NCI-H82 treated with DMSO at 0.1 percent for 48 hours (cell line): ENCODE data around the gene STX12.
"Not testable (repeated sequence)": the region's sequence is repeated elsewhere in the genome, so short reads cannot be mapped to it uniquely, and the experiment has no call there.

ENCODE experiments used
- DNase-seq: peaks from one replicate; lab custom pipeline; 2025; ENCODE audit not compliant: unreplicated experiment; lab: John Stamatoyannopoulos, UW

STX12 gene

GRCh38 chr1:27774654-27775053 is 1.6 kb downstream of the STX12 start:
- DNase-seq = no peak

- not testable (repeated sequence) for DNase-seq
These were observed 2.3 kb downstream of the STX12 start for GRCh38 chr1:27775336-27775735.

DNA sequence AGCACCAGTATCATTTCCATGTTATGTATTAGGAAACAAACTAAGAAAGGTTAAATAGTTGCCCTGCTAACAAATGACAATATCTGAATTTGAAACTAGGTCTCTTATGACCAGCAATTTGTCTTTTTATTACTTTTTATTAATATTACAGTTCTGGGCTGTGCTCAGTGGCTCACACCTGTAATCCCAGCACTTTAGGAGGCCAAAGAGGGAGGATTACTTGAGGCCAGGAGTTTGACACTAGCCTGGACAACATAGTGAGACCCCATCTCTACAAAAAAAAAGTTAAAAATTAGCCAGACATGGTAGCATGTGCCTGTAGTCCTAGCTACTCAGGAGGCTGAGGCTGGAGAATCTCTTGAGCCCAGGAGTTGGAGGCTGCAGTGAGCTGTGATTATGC is 3.3 kb downstream of the STX12 start:
- DNase-seq = not testable (repeated sequence)

GRCh38 chr1:27778056-27778455 is 5.0 kb downstream of the STX12 start:
- DNase-seq = peak; percentile 46

DNA sequence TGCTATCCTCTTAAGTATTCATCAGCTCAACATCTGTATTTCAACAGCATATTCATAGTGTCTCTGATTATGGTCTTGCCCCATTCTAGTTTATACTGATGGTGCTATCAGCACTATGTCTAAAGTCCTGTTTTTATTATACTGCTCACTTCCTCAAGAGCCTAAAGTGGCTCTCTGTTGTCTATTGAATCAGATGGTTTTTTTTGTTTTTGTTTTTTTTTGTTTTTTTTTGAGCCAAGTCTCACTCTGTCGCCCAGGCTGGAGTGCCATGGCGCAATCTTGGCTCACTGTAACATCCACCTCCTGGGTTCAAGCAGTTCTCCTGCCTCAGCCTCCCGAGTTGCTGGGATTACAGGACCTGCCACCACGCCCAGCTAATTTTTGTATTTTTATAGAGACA is 6.1 kb downstream of the STX12 start:
- DNase-seq = no peak

GRCh38 chr1:27782950-27783349 is 9.9 kb downstream of the STX12 start:
- DNase-seq = no peak

DNA sequence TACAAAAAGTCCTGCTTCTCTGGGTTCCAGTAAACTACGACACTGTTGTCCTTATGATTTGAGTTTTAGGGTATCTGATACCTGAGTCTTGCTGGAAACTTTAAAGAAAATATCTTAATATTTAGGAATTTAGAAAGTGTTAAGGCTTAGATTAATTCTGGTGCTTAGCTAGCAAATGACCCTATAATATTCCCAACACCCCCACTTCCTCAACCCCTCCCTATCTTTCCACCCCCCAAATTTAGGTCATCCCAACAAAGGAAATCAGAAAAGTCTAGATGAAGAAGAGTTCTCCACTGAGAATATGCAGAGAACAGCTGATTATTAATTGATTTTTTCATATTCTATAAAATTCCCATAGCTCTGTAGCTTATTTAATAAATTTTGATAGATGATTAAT is 11.7 kb downstream of the STX12 start:
- DNase-seq = no peak

GRCh38 chr1:27785781-27786455 is 12.9 kb downstream of the STX12 start:
- DNase-seq = no peak

- DNase-seq = no peak
These were observed 14.9 kb downstream of the STX12 start for GRCh38 chr1:27787895-27788294.

- DNase-seq = no peak
These were observed 16.6 kb downstream of the STX12 start for GRCh38 chr1:27789540-27790041.

- not testable (repeated sequence) for DNase-seq
These were observed 17.3 kb downstream of the STX12 start for GRCh38 chr1:27790270-27790669.

DNA sequence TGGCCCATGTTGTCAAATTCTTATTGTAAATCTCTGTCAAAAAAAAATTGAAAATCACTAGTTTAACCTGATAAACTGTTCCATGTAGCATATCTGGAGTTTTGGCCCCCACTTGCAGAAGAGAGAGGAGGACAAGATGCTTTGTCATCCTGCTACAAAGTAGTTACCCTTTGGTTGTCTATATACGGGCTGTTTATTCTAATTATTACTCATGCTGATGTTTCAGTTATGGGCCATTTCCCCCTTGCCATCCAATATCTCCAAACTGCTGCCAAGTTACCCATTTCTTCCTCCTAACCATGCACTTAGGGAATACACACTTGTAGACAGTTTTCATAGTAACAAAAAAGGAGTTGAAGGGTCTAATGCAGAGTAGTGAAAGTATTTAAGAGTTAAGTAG is 22.6 kb downstream of the STX12 start:
- DNase-seq = no peak

GRCh38 chr1:27804791-27805190 is 31.8 kb downstream of the STX12 start:
- DNase-seq = no peak

DNA sequence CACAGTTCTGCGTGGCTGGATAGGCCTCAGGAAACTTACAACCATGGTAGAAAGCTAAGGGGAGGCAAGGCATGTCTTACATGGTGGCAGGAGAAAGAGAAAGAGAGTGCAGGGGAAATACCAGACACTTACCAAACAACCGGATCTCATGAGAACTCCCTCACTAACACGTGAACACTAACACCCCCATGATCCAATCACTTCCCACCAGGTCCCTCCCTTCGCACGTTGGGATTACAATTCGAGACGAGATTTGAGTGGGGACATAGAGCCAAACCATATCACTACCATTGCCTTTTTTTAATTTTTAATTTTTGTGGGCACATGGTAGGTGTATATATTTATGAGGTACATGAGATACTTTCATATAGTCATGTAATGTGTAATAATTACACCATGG is 33.7 kb downstream of the STX12 start:
- DNase-seq = no peak

GRCh38 chr1:27807385-27807784 is 34.4 kb downstream of the STX12 start:
- DNase-seq = no peak

DNA sequence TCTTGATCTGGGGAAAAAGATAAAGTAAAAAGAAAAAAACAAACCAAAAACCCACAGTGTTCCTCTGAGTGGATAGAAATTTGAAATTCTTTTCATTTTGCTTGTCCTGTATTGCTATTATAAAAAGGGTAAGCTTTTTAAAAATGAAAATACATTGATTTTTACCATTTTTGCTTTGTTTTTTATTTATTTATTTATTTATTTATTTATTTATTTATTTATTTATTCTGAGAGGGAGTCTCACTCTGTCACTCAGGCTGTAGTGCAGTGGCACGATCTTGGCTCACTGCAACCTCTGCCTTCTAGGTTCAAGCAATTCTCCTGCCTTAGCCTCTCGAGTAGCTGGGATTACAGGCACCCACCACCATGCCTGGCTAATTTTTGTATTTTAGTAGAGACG is 35.1 kb downstream of the STX12 start:
- DNase-seq = not testable (repeated sequence)

GRCh38 chr1:27809883-27810282 is 36.9 kb downstream of the STX12 start:
- no peak for DNase-seq

- no peak for DNase-seq
These were observed 38.9 kb downstream of the STX12 start for GRCh38 chr1:27811741-27812500.

DNA sequence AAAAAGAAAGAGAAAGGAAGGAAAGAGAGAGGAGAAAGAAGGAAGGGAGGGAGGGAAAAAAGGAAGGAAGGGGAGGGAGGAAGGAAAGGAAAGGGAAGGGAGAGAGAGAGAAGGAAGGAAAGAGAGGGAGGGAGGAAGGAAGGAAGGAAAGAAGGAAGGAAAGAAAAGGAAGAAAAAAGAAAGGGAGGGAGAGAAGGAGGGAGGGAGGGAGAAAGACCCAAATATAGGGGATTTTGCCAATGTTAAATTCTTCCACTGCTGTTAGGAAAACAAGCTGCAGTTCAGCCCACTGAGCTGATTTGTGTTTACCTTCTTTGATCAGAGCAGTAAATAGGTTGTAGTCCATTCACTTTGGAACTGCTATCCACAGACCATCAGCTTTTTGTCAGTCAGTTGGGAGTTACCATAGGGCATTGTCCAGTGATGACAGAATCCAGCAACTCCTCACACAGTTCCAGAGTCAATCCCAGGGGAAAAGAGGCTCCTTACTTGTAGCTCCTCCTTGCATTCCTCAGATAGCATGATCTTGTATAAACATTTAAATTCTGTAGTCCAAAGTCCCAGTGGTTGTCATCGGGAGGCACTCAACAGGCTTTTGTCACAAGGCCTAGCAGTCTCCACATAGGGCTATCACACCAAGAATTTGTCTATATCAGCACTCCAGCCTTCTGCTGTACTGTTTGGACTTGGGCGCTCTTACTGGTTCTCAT is 44.1 kb downstream of the STX12 start:
- DNase-seq = no peak

DNA sequence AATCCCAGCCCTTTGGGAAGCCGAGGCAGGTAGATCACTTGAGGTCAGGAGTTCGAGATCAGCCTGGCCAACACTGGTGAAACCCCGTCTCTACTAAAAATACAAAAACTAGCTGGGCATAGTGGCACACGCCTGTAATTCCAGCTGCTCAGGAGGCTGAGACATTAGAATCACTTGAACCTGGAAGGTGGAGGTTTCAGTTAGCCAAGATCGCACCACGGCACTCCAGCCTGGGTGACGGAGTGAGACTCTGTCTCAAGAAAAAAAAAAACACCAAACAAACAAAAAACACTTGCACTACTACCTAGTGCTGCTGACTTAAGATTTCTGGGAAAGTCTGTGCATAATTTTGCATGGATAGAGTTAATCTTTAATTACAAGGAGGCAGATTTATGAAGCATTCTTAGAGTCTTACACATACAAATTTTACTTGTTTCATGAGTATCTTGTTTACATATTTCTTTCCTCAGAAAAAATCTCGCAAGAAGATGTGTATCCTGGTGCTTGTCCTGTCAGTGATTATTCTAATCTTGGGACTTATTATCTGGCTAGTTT is 48.8 kb downstream of the STX12 start:
- no peak for DNase-seq

DNA sequence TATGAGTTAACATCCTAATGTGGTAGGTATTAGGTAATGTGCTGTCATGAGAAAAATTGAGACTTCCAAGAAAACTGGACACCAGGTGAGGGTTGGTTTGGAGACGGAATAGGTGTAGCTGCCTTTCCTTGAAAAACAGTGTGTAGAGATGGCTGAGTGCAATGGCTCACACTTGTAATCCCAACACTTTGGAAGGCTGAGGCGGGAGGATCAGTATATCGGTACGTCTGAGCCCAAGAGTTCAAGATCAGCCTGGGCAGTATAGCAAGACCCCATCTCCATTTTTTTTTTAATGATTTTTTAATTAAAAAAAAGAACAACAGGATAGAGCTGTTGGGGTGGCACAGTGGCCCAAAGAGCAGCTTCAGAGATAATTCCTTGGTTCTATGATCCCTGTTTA is 50.8 kb downstream of the STX12 start:
- DNase-seq = no peak

DNA sequence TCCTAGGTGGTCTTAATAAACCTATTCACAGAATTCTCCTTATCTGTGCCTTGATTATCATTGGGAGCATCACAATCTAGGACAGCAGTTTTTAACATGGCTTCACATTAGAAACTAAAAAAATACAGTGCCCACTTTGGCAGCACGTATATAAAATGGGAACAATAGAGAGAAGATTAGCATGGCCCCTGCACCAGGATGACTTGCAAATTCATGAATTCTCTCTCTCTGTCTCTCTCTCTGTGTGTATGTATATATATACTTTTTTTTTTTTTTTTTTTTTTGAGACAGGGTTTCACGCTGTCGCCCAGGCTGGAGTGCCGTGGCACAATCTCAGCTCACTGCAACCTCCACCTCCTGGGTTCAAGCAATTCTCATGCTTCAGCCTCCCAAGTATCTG is 51.4 kb downstream of the STX12 start:
- DNase-seq = no peak
